HG02885 (cell line): ENCODE measurements around the gene USH1G.
"Not testable (repeated sequence)": the region's sequence is repeated elsewhere in the genome, so short reads cannot be mapped to it uniquely, and the experiment has no call there.

Experiments
- ATAC-seq: cut with Tn5 transposase; IDR thresholded peaks from one replicate; pipeline ENCODE4 v1.9.1; 2021; ENCODE audit warnings: mild to moderate bottlenecking; ENCODE audit not compliant: unreplicated experiment, poor library complexity

The USH1G gene

GRCh38 chr17:74877592-74878548, 45.2 kb downstream of the USH1G start:
- no peak for ATAC-seq

GRCh38 chr17:74875977-74876593, 47.0 kb downstream of the USH1G start:
- no peak for ATAC-seq

- ATAC-seq, result no peak
These were observed 47.7 kb downstream of the USH1G start for GRCh38 chr17:74875155-74875976.

GRCh38 chr17:74874615-74875037, 48.4 kb downstream of the USH1G start:
- ATAC-seq, result no peak

- ATAC-seq, result no peak
These were observed 49.0 kb downstream of the USH1G start for GRCh38 chr17:74873874-74874614.

GRCh38 chr17:74873037-74873873, 49.8 kb downstream of the USH1G start:
- ATAC-seq, result peak; percentile 90

GRCh38 chr17:74872313-74873036, 50.6 kb downstream of the USH1G start, which contains the start of gene FDXR:
TSS of gene FDXR (minus strand) at chr17:74872994. CDS start at chr17:74872944, 50 bp downstream.
- ATAC-seq, result no peak

- ATAC-seq, result no peak
These were observed 51.5 kb downstream of the USH1G start for GRCh38 chr17:74871356-74872076.

GRCh38 chr17:74870512-74870911, 52.5 kb downstream of the USH1G start:
- ATAC-seq, result no peak

- ATAC-seq, result not testable (repeated sequence)
These were observed 53.0 kb downstream of the USH1G start for GRCh38 chr17:74870028-74870427.

- no peak for ATAC-seq
These were observed 54.2 kb downstream of the USH1G start for GRCh38 chr17:74868908-74869255.

GRCh38 chr17:74868251-74868907, 54.7 kb downstream of the USH1G start:
- ATAC-seq, result no peak

- no peak for ATAC-seq
These were observed 56.7 kb downstream of the USH1G start for GRCh38 chr17:74866198-74866835.
